GM19455 (cell line): ENCODE measurements around the gene SEC14L2.
"Not testable (repeated sequence)": the region's sequence is repeated elsewhere in the genome, so short reads cannot be mapped to it uniquely, and the experiment has no call there.

Experiments
- ATAC-seq: cut with Tn5 transposase; IDR thresholded peaks from one replicate; pipeline ENCODE4 v1.9.1; 2021; ENCODE audit not compliant: unreplicated experiment

SEC14L2 gene

DNA sequence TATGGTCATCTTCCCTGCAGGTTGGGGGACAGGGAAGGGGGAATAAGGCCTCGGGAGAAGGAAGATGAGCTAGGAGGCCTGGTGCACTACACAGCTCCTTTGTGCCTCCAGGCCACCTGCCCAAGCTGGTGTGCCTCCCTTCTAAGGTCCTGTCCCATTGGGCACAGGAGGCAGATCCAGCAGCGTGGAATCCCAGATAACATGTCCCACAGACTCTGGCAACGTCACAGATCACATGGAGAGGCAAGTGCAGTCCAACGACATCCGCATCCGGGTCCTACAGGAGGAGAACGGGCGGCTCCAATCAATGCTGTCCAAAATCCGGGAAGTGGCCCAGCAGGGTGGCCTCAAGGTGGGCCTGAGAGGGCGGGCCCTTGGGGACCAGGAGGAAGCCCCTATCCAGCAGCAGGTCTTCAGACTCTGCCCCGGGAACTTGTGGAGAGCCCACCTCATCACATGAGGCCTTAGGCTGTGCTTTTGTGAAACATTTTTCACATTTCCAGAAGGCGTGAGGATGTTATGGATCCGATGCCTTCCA, 21.4 kb upstream of the SEC14L2 start:
- ATAC-seq, result no peak

DNA sequence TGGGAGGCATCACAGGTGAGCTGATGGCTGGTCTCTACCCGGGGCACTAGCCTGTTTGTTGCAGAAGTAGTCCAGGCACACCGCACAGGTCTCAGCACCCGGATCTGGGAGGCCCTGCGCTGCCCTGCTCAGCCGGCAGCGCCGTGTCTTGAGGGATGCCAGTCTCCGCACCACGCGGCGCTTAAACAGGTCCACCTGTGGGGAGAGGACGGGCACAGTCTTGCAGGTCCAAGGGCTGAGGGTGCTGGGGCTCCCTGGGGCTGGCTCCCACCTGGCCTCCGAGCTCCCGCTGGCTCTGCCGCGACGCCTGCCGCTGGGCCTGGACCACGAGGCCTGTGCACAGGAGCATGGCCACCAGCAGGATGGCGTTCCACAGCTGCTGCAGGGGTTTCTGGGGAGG, 16.8 kb upstream of the SEC14L2 start:
- ATAC-seq, result no peak

DNA sequence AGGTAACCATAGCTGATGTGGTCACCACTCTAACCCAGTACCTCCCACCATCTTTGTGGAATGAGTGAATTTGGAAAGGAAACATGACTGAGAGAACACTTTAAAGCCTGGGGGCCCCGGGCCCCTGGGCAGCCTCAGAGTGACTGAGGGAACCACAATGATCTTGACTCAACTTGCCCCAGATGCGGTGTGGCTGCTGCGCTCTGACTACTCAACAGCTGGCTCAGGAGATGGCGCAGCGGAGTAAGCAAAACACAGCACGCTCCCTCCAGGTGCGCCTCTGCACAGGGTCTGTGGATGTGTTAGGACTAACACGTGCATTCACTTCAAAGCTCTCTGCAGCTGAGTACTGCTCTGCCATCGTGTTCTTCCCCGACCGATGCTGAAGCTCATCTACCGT, 15.6 kb upstream of the SEC14L2 start:
- ATAC-seq, result no peak

DNA sequence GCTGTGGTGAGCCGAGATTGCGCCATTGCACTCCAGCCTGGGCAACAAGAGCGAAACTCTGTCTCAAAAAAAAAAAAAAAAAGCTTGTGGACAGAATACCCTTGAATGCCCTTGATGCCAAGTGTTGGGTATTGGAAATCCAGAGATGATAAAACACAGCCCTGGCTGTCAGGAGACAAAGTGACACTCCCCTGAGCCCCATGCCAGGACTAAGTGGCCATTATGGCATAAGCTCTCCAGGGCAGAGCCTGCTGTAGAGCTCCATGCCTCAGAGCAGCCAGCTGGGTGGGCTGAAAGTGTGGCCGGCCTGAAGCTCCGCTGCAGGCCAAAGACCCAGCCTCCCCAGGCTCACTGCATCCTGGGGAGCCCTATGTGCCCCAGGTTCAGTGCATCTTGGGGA, 14.5 kb upstream of the SEC14L2 start:
- no peak for ATAC-seq

DNA sequence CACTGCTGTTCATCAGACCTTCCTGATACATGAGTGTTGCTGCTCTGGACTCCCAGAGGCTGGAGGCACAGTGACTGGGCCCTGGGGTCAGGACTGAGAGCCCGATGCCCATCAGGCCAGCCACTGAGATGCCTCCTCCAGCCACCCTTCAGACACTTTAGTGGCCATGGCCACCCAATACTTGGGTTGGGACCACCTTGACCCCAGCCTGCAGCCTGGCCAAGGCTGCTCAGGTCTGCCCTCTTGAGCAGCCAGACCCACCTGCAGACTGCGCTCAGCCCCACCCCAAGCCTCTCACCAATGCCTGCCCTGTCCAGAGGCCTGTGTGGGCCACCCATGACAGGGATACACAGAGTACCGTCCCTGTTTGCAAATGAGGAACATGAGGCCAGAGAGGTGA, 13.8 kb upstream of the SEC14L2 start:
- ATAC-seq, result no peak

DNA sequence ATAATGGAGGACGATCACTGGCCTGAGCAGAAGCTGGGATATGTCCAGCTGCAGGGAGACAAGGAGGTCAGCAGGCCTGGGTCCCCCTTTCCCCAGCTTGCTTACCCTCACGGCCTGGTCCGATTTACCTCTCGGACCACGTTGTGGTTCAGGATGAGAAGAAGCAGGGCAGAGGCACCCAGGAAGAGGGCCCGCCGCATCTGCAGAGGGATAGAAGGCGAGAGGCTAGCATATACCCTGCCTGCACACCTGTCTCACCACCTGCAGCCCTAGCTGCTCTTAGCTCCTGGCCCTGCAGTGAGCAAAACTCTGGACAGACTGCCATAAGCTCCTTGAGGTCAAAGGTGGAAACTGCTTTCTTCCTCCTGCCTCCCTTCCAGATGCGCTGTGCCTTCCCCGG, 10.9 kb upstream of the SEC14L2 start:
- no peak for ATAC-seq

DNA sequence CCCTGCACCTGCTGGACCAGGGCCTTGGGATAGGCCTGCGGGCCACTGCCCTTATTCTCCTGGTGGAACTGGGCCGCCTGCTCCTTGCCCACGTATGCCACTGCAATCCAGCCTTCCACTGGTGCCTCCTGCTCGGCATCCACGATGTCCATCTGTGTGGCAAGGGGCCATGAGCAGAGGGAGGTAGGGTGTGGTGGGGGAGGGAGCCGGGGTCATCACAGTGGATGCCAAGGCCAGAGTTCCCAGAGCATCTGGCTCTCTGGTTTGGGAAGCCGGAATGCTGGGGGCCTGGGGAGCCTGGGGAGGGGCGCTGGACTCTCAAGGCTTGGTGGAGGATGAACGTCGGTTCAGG, 10.2 kb upstream of the SEC14L2 start:
- no peak for ATAC-seq

DNA sequence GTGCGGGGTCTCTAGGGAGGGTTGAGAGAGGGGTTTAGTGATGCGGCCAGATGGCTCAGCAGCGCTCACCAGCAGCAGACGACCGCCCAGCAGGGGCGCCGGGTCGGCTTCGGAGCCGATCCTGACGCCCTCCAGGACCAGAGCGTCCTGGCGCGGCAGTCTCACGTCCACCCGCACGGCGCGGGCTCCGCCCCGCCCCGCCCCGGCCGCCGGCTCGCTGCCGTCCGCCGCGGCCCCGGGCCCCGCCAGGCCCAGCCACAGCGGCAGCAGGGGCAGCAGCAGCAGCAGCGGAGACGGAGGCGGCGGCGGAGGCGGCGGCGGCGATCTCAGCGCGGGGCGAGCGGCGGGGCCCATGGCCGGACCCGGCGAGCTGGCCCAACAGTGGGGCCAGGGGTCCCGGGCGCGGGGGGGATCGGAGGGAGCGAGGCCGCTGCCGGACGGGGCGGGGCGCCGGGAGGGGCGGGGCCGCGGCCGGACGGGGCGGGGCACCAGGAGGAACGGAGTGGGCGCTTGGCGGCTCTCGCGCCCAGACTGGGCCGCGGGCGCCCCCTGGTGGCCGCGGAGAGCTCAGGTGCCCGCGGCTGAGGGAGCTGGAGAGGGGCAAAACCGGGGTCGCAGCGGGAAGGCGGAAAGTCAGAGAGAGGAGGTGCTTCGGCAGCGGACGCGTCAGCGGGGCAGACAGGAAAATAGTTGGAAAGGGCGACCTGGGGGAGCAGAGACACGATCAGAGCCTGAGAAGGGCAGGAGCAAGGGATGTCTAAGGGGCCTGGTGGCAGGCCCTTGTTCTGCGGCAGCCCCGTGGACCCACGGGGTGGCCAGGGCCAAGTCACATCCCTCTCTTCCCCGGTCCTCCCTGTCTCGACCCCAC, 9.6 kb upstream of the SEC14L2 start, which contains the start of gene RNF215:
Gene RNF215, minus strand, starts transcription at position 452 of the 868 bp plus-strand sequence. Its CDS starts 98 bp downstream, at position 354.
- peak; percentile 65 for ATAC-seq

DNA sequence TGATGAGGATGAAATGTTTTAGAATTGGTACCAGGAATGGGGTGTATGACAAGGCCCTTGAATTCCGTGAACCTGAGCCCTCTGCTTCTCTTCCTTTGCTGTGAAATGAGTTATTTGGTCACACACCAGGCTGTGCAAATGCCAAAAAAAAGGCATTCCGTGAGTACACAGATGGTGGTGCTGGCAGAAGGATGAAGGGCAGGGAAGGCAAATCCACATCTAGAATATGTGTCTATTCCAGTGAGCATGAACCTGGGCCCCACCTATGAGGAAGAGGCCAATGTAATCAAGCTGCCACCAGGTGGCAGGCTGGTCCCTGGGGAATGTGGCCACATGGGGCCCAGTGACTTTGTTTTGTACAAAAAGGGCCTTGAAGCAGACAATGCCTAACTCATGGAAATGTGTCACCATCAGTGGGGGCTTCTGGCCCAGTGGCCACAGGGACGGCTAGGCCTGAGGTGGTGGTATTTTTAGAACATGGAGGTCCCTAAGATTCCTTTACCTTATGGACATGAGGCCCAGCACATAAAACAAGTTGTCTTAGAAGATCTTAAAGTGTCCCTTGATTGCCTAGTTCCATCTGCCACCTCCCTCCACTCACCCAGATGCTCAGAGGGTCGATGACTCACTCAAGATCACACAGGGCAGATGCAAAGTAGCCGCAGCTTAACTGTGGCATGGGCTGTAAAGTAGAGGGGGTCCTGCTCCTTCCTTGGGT, 5.7 kb upstream of the SEC14L2 start:
- no peak for ATAC-seq

DNA sequence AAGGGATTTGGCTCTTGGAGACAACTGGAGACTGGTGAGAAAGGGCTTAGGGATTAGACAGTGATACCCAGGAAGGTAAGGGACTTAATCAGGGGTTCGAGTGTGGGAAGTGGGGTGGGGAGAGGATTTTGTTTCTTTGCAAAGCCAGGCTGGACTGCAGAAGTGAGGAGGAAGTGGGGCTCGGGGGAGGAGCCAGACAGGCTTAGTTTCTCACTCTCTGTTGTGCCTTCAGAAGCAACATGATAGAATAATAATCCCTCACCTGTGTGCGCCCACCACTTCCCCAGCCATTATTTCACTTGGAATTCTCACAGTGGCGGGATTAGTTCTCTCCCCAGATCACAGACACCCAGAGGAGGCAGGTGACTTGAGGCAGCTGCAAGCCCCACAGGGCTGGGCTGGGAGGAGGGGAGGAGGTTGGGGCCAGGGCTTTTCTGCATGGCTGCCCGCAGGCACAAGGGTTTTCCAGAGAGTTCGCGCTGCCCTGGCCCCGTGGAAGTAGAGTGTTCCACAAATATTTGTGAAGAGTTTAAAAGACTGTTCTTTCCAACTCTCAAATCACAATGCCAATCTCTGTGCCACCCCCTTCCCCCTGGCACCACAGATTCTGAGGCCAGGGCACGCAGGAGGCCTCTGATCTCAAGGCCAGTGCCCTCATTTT, 4.0 kb upstream of the SEC14L2 start:
- no peak for ATAC-seq

DNA sequence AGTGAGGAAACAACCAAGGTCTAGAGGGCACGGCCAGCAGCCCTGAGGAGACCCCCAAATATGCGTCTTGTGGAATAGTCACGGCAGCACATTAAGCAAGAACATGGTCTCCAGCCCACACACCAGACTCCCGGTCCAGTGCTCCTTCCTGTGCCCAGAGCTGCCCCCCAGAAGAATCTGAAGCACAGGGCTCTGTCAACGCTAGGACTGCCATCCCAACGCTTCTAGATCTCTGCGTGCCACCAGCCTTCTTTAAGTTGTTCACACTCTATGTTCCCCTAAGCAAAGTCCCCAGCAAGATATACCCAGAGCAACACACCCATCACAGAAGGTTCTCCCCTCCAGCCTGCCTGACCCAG, 3.5 kb upstream of the SEC14L2 start:
- ATAC-seq, result no peak

DNA sequence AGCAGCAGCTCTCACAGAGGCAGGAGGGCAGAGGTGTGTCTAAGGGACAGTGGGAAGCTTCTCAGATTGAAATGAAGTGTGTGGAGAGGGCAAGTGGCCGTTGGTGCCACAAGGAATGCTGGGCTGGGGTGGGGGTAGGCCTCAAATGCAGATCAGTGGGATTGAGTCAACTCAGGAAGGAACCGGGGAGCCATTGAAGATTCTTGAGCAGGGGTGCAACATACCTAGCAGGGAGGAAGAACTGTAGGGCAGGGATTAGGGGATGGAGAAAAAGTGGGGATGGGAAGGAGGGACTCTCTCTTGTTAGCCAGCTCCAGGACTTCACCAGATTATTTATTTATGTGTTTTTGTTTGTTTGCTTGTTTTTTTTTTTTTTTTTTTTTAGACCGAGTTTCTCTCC, 2.9 kb upstream of the SEC14L2 start:
- no peak for ATAC-seq

DNA sequence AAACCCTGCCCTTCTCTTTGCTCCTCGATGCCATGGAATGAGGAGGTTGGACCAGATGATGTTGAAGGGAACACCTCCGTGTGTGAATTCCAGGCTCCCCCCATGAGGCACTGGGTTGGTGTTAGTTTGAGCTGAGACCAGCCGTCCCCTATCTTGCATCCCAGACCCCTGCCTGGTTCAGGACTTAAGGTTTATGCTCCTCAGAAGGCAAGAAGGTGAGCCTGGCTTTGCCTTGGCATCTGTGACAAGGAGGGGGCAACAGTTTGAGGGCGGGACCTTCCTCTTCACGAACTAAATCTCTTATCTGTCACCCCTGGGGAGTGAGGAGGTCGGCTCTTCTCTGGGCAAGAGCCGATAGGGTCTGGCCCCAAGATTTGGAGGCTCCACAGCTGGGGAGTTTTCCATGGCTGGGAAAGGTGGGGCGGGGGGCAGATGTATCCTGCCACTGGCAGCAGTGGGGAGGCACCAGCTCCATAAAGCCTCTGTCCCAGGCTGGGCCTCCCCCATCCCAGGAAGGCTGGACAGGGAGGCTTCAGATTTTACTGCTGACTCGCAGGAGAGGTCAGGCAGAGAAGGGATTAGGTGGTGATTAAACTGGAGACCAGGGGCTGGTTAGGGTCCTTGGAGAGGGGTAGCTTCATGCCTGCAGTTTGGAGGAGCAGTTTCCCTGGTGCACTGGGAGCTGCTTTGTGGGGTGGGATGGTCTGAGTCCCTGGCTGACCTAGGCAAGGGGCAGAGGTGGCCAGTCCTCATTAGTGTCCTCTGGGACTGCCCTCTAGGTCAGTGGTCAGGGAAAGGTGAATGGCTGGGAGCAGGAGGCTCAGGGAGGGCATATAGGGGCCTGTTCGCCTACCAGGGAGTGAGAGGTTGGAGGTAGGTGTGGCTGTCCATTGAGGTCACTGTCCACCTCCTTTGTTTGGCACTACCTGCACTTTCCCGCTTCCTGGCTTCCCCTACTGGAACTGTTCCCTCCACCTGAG, 1.1 kb downstream of the SEC14L2 start:
- ATAC-seq, result no peak

DNA sequence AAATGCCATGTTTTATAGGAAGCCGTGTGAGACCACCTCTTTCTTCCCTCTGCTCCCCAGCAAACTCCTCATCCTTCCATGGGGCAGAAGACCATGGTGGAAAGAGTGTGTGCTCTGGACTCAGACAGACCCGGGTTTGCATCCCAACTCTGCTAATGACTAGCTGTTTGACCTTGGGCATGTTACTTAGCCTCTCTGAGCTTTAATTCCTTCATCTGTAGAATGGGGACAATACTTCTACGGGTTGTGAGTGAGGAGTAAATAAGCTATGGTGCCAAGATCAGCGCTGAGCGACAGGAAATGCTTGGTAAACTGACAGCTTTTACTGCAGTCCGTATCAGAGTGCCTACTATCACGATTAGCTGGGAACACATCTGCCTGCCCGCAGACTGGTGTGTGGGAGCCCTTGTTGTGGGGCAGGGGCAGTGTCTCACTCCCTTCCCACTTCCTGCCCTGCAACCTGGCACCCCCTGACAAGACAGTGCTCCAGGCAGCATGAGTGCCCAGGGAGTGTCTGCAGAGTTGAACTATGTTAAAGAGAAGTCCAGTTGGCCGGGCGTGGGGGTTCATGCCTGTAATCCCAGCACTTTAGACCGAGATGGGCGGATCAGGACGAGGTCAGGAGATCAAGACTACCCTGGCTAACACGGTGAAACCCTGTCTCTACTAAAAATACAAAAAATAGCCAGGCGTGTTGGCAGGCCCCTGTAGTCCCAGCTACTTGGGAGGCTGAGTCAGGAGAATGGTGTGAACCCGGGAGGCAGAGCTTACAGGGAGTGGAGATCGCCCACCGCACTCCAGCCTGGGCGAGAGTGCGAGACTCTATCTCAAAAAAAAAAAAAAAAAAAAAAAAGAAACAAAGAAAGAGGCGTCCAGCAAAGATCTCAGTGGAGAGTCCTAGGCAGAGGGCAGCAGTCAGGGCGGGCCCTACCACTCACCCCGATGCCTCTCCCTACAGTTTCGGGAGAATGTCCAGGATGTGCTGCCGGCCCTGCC, 2.2 kb downstream of the SEC14L2 start:
- ATAC-seq, result no peak

DNA sequence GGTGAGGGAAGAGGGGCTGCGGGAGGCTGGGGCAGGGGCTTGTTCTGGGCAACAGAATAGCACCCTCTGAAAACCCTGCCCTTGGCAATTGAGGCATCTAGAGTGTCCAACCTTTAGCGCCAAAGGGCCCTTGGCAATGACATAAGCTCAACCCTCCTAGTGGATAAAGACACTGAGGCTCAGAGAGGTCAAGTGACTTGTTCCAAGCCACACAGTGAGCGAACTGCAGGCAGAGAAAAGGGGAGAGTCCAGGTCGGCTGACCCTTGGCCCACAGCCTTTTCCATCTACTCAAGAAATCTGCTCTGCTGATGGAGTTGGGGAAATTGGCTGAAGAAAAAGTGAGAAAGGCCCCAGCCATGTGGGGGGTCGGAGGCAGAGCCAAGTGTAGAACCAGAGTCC, 2.9 kb downstream of the SEC14L2 start:
- ATAC-seq, result no peak

DNA sequence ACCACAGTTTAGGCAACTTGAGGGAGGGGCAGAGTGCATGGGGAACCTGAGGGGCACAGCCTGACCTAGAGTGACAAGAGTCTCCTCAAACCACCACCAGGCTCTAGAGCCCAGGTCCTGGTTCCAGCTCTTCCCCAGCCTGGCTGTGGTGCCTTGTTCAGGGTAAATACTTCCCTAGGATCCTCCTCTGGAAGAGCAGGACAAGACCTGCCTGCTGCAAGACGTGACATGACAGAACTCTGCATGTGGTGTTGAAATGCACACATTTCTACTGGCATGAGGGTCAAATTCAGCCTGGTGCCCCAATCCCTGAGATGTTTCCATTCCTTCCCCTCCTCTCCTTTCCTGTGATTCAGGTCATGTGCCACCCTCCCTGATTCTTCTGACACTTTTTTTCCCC, 3.3 kb downstream of the SEC14L2 start:
- ATAC-seq, result no peak

DNA sequence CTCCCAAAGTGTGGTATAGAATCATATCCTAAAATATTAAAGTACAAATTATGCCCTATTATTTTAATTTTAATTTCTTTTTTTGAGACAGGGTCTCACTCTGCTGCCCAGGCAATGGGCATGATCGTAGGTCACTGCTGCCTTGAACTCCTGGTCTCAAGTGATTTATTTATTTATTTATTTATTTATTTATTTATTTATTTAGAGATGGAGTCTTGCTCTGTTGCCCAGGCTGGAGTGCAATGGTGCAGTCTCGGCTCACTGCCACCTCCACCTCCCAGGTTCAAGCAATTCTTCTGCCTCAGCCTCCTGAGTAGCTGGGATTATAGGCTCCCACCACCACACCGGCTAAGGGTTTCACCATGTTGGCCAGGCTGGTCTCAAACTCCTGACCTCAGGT, 4.2 kb downstream of the SEC14L2 start:
- not testable (repeated sequence) for ATAC-seq

DNA sequence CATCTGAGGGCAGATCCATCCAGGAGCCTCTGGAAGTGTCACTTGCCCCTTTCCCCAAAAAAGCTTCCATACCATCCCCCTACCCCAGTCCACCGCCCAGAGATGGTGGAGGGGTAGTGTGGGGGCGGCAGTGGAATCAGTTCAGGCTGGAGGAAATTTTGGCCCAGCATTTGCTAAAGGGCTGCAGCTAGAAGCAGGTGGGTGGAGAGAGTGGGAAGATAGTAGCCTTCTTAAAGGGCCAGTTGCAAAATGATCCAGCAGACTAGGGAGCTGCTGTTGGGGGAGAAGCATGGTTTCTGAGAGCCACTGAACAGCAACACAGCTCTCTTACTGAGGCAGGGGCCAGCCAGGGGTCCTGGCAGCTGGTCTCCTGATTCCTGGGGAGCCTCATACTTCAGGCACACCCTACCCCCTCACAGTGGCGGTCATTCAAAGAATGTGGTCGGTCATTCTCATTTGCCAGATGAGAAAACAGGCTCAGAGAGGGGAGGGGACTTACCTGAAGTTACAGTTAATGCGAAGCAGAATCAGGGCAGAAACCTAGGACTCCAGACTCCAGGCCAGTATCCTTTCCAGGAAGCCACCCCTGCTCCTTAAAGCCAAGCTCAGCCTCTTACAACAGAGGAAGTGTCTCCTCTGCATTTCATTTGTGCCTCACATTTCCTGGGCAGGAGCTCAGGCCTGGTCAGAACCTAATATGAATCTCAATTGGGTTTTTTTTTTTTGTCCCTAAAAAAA, 5.4 kb downstream of the SEC14L2 start:
- no peak for ATAC-seq

DNA sequence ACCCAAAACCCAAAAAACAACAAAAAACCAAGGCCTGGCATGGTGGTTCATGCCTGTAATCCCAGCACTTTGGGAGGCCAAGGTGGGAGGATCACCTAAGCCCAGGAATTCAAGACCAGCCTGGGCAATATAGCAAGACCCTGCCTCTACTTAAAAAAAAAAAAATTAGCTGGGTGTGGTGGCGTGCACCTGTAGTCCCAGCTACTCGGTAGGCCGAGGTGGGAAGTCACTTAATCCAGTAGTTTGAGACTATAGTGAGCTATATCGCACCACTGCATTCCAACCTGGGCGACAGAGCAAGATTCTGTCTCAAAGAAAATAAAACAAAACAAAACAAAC, 5.9 kb downstream of the SEC14L2 start:
- not testable (repeated sequence) for ATAC-seq
